AG04449 (cell line): ENCODE measurements around the gene TYRO3.

Experiments used
- CTCF ChIA-PET: fragments of 350-600 bp; formaldehyde crosslinking; extraction: SDS; loops from one replicate; lab custom pipeline; 2021; ENCODE audit warnings: antibody characterized with exemption; lab: Yijun Ruan, JAX
- POLR2A ChIA-PET: fragments of 400-600, 350-600 bp; formaldehyde crosslinking; extraction: SDS; loops from one replicate; lab custom pipeline; 2020; ENCODE audit warnings: antibody characterized with exemption, inconsistent platforms; lab: Yijun Ruan, JAX
- DNase-seq: peaks from one replicate; pipeline ENCODE4 v3.0.0-alpha.2; 2010; ENCODE audit warnings: low read depth, low spot score
- H3K4me3 ChIP-seq: 2 replicates; pipeline ENCODE4 v1.5.1; 2011; ENCODE audit warnings: low read depth, mild to moderate bottlenecking, control low read depth, low read length
- TF ChIP-seq, protein P1 (sequence below): IDR thresholded peaks from one replicate; pipeline ENCODE4 v1.5.1; 2011; ENCODE audit warnings: mild to moderate bottlenecking, moderate library complexity, low read length, control low read depth, inconsistent platforms; ENCODE audit not compliant: insufficient read depth; ENCODE audit errors: missing control alignments

Gene TYRO3

DNA sequence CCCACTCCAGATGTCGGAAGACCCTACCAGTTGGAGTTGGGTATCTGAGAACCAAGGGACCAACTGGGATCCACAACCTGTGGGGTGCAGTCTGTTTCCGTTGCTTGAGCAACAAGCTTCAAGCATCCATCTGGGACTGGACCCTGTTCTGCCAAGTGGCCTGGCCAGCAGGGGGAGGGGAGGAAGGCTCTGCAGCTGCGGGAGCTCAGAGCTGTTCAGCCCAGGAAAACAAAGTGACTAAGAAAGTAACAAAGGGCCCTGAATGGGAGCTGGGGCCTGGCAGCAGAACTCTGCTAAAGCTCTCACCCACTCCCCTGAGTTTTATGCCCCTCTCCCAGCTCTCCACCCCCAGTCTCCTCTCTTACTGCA lies 2.7 kb downstream of the TYRO3 start:
- DNase-seq: no peak
- H3K4me3 ChIP-seq: no peak overlapping the region
- ChIA-PET POLR2A (no interaction called here), CTCF (interaction anchor here (1.2 to 1.6 kb wide), 3 partner anchors 10 to 42 kb away, joined by 3 to 7 read pairs (median 3); no protein-coding TSS in a partner anchor)
- TF ChIP-seq, protein P1, sequence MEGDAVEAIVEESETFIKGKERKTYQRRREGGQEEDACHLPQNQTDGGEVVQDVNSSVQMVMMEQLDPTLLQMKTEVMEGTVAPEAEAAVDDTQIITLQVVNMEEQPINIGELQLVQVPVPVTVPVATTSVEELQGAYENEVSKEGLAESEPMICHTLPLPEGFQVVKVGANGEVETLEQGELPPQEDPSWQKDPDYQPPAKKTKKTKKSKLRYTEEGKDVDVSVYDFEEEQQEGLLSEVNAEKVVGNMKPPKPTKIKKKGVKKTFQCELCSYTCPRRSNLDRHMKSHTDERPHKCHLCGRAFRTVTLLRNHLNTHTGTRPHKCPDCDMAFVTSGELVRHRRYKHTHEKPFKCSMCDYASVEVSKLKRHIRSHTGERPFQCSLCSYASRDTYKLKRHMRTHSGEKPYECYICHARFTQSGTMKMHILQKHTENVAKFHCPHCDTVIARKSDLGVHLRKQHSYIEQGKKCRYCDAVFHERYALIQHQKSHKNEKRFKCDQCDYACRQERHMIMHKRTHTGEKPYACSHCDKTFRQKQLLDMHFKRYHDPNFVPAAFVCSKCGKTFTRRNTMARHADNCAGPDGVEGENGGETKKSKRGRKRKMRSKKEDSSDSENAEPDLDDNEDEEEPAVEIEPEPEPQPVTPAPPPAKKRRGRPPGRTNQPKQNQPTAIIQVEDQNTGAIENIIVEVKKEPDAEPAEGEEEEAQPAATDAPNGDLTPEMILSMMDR: peak; percentile 2

DNA sequence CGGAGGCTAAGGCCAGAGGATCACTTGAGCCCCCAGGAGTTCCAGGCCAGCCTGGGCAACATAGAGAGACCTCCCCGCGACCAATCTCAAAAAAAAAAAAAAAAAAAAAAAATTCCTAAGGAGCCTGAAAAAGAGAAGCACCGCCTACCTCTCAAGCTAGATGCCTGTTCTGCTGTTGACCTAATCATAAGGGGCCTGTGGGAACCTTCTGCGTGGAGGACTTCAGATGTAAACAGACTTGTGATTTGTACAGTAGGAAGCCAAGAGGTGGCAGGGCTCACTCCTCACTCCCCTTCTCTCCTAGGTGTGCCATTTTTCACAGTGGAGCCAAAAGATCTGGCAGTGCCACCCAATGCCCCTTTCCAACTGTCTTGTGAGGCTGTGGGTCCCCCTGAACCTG lies 3.2 kb downstream of the TYRO3 start:
- ChIA-PET CTCF (interaction anchor here (1.6 kb wide), 1 partner anchor 42 kb away, joined by 7 read pairs; no protein-coding TSS in a partner anchor), POLR2A (no interaction called here)
- no peak overlapping the region for H3K4me3 ChIP-seq
- TF ChIP-seq, protein P1: no peak
- DNase-seq: no peak

DNA sequence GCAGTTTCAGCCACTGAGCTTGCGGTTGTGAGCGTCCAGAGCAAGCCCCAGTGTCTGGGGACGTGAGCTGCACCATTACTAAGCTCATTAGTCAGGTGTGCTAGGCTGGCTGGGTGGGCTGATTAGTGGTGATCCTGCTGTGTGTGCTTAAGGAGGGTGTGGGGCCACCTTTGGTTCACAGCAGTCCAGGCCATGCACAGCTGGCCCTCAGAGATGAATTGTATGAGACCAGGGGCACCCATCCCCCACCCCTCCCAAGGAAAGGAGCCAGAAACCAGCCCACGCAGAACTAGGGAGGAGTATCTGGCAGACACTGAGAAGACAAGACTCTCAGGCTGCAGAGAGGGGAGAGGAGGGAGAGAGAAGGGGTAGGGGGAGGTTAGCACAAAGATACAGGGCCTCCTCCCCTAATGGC lies 3.8 kb downstream of the TYRO3 start:
- POLR2A ChIA-PET: no interaction called here
- H3K4me3 ChIP-seq: no peak overlapping the region
- DNase-seq: no peak
- TF ChIP-seq, protein P1: no peak
- CTCF ChIA-PET: interaction anchor here (1.6 kb wide), 1 partner anchor 41 kb away, joined by 7 read pairs; no protein-coding TSS in a partner anchor

DNA sequence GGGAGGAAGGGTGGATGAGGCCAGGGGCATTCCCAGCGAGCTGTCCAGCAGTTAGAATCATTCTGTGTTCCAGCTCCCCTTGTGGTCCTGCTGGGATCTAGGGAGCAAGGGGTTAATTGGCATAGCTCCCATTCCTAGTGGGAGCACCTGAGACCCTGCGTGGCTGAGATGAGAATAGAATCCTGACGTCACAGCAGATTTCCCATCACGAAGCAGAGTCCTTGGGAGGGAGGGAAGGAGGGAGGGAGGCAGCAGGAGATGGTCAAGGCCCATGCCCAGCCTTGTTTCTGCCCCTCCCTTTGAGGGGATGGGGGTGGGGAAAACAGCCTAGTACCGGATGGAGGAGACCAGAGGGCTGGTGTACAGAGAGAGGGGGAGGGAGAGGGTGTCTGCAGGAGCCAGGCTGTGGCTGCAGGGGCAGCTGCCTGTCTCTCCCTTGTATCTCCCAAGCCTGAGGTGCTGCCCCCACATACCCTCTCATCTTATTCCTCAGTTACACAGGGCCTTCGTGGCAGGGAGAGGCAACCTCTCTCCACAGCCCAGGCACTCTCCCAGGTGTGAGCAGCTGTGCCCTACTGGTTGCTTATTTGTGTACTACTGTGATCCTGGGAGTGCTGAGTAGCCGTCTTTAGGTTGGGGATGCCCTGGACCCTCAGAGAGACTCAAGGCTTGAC lies 5.4 kb downstream of the TYRO3 start:
- H3K4me3 ChIP-seq: no peak overlapping the region
- ChIA-PET CTCF (interaction anchor here (0.8 to 1.5 kb wide), 2 partner anchors 17 to 40 kb away, joined by 3 read pairs; no protein-coding TSS in a partner anchor), POLR2A (no interaction called here)
- TF ChIP-seq, protein P1: no peak
- DNase-seq: no peak

DNA sequence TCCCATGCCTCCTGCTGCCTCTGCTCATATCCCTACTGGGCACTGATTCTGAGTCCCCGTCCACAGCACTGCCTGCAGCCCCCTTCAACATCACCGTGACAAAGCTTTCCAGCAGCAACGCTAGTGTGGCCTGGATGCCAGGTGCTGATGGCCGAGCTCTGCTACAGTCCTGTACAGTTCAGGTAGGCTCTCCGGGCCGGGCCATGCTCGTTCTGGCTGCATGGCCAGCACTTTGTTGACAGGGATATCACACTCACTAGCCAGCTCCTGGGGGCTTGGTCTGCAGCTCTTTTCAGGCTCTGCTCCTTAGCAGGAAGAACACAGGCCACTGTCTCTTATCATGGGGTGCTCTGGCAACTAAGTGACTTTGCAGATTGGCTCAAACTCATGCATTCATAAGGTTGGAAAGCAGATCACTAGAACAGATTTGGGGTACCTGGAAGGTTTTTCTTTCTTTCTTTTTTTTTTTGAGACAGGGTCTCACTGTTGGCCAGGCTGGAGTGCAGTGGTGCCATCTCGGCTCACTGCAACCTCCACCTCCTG lies 6.0 kb downstream of the TYRO3 start:
- ChIA-PET POLR2A (no interaction called here), CTCF (no interaction called here)
- TF ChIP-seq, protein P1: no peak
- DNase-seq: no peak
- H3K4me3 ChIP-seq: no peak overlapping the region

DNA sequence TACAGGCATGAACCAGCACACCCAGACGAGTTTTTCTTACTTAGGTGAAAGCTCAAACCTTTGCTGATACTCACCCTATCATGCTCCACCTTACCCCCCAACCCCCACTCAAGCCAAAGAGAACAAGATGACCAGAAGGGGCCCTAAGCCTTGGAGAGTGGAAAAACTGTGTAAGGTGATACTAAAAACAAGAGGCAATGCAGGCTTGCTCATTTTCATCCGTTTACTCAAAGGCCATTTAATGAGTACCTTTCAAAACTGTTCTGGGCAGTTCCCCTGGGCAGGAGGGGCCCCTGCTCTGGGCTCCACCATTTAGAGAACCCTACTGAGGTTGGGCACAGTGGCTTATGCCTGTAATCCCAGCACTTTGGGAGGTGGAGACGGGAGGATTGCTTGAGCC lies 6.7 kb downstream of the TYRO3 start:
- ChIA-PET POLR2A (no interaction called here), CTCF (no interaction called here)
- H3K4me3 ChIP-seq: no peak overlapping the region
- DNase-seq: no peak
- TF ChIP-seq, protein P1: no peak
